Renal cortical epithelial cell (primary cell): Measurements from ENCODE around the gene SKAP1. TPM values are rescaled to one million over a fixed set of nuclear protein-coding genes. Genes with fewer than 3 reads are reported as not detected.
"Not testable (repeated sequence)": the region's sequence is repeated elsewhere in the genome, so short reads cannot be mapped to it uniquely, and the experiment has no call there.

ENCODE experiments used
- DNase-seq: peaks from one replicate; pipeline ENCODE4 v3.0.0-alpha.2; 2011; ENCODE audit warnings: low read depth
- total RNA-seq: library from RNA; depleted of rRNA; stranded (reverse); fragments of >200 nt; gene quantifications from 2 replicates; pipeline ENCODE4 v1.2.3, GENCODE V29; 2014

Gene SKAP1
- total RNA-seq, 1 donor from 2014 or later, result 11.9 TPM

DNA sequence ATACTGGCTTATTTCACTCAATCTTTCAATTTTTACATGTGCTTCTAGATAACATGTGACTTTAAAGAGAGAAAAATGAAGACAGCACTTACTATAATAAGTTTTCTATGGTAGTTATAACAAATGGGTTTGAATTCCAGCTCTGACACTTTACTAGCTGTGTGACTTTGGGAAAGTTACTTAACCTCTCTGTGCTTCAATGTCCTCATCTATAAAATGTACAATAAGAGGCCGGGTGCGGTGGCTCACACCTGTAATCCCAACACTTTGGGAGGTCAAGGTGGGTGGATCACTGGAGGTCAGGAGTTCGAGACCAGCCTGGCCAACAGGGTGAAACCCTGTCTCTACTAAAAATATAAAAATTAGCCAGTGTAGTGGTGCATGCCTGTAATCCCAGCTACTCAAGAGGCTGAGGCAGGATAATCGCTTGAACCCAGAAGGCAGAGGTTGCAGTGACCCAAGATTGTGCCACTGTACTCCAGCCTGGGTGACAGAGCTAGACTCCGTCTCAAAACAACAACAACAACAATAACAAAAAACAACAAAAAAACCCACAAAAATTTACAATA, 184.5 kb downstream of the SKAP1 start:
- DNase-seq, result not testable (repeated sequence)

DNA sequence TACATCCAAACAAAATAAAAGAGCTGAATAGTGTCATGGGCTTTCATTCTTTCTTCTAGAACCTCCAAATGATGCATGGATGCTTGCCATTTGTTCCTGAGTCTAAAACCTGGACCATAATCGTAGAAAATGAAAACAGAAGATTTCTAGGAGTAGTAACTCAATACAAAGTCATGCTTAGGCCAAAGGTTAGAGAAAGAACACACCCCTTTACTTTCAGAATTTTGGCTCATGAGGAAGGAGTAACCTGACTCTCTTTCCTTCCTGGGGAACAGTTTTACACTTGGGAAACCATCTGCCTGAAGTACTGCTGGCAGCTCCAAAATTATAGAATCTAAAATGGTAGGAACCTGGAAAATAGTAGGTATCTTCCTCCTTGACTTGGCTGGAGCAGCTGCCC, 185.2 kb downstream of the SKAP1 start:
- no peak for DNase-seq

DNA sequence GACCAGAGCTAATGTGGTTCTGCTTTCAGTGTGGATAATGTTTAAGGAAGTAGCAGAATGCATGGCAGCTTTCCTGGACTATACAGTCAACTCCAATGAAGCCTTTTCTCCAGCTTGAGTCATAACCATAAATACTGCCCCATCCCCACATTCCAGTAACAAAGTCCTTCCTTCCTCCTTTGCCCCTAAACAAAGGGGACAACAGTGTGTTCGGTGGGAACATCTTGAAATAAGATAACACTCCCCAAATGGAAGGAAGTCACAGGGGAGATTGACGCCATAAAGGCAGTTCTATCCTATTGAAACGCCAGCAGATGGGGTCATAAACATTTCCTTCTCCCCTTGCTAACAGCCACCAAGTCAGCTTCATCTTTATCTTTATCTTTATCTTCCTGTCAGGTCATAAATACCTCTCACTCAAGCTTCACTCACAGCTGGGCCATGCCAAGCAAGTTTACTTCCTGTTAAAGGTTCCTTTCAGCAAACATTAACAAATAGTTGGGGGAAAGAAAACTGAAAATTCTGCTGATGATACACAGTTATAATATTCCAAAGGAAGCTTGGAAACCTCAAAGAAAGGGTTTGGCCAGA, 185.8 kb downstream of the SKAP1 start:
- peak; percentile 89 for DNase-seq

DNA sequence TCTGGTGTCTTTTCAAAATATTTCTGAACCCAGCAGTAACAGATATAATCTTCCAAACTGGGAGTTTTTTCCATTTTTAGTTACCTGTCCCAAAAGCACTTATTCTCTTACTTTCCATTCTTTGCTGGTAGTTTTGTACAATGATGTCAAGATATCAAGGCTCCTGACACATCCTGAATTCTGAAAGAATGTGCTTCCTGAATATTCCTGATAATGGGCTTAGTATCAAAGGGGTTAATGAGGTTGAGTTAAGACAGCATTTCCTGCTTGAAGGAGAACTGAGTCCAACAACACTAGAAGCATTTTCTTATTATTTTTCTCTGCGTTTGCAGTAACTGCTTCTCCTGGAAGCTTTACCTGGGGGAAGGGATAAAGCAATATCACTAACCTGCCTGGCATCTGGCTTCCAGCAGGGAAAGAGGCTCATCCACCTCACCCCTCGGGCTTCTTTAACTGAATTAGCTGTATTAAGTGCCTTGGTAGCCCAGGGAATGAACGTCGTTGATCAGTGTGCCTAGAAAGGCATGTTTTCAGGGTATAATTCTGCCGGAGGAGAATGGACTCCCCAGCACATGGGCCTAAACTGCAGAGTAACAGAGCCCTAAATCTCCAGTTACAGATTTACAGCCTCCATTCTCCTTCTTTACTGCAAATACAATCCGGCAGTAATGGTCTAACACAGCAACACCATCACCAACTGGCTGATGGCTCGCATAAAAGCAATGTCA, 188.1 kb downstream of the SKAP1 start:
- peak; percentile 31 for DNase-seq

DNA sequence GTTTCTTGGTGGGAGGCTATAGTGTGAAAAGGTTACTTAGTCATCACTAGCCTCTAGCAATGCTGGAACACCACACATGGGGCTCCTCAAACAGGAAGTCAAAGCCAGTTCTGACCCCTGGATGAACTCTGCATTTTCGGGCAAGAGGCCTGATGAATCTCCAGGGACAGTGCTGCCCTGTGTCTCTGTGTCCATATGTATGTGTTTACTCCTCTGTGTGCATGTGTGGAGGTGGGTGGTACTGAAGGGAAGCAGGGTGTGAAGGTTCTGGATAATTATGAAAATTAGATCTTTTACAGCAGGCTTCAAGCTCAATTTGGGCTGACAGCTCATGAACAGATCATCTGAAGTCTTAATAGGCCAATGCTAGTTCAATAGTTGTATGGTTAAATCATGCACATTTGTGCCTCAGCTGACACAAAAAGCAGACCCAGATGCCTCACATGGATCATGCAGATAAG, 188.9 kb downstream of the SKAP1 start:
- peak; percentile 91 for DNase-seq

DNA sequence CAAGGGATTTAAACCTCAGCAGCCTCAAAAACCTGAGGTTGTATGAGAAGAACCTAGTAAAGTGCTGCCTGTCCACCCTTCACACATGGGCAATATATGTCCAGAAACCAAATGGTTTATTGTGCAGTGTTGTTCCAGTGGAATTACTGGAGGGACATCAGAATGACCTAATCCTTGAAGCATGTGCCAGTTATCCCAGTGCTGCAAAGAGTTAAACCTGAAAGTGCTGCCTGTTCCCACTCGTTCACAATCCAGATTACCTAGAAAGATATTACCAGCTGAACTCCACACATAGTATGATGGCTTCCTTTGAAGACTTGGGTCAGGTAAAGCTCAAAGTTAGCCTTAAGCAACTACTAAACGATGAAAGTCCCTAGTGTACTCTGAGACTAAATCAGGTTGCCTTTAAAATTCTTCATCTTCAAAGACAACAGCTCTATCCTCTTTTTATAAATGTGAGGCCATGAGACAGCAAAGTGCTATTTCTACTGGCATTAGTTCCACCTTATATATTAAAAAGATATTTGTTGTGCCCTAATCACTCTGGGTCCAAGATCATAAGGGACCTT, 189.4 kb downstream of the SKAP1 start:
- peak; percentile 75 for DNase-seq

DNA sequence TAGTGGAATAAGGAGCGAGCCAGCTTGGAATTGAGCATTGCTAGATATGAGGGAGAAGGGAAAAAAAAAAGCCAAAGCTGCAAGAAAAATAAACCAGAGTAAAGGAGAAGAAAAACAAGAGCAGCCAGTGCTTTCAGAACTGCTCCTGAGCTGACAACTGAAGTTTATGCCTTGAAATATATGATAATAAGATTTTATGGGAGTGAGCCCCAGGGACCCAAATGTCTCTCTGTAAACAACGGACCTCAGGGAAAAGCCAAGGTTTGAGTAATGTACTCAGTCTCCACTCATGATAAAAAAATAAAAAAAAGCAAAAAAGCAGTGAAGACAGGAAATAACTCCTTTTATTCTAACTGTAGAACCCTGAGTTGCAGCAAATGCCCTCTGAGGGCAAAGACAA, 189.9 kb downstream of the SKAP1 start:
- DNase-seq, result no peak

DNA sequence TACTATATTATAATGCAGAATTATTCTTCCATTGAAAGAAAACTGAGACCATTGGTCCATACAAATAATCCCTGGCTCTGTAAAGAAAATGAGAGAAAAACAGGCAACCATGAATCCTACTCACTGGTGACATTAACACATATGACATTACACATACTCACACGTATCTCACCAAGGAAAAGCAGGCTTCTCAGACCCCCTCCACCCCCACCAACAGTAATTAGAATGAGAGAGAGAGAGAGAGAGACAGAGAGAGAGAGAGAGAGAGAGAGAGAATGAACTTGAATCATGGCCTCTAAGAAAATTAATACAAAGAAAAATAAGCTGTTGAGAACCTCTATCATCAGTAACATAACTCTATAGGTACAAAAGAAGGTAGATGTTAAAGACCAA, 190.4 kb downstream of the SKAP1 start:
- no peak for DNase-seq

DNA sequence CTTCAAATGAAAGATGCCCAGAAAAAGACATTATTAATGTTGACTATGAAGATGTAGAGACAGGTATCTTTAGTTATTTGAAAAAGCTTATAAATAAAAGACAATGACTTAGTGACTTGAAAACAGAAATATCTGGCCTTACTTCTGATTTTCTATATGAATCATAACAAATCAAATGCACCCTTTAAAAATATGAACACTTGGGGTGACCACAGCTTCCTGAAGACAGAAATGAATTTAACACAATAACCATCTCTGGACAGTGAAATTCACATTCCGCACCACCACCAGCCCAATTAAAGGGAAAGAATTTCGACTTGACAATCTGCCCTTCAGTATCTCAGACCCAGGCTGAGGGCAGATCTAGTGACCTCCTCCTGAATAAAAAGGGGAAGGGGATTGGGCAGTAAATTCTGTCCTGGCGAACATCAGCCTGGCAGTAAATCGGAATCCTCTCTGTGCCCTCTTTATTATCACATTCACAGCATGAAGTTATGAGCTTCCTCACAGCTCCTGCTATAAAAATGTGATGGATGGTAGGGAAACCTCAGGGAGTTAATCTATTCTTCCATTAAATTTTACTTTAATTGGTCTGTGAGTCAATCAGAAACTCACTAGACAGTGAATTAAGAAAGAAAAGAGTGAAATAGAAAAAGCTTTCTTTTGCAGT, 190.9 kb downstream of the SKAP1 start:
- DNase-seq, result no peak

DNA sequence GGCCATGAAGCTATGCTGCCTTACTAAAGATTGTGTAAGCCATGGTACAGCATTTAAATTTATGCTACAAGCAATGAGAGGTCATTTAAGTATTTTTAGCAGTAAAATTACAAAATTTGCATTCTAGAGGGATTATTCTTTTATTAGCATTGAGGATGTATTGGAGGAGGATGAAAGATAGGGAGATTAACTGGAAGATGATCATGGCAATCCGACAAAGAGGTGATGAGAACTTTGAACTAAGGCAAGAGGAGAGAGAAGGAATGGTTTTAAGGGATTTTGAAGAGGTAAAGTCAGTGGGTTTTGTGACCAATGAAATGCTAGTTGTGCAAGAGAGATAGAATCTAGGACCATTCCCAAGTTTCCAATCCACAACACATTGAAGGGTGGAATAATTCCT, 192.6 kb downstream of the SKAP1 start:
- DNase-seq, result no peak

DNA sequence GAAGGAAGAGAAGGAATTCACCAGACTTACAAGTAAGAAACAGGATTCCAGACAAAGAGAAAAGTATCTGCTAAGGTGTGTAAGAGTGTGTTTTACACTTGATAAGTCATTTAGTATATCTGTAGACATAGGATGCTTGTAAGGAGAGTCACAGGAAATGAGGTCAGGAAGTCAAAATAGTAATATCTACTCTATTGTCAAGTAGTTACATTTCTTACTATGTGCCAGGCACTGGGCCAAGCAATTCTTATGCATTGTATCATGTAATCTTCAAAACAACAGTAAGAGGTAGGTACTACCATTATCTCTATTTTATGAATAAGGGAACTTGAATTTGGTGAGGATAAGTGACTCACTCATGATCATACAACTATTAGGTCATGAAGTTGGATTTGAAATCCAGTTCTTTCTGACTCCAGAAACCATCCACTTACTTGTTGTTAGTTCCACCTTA, 193.3 kb downstream of the SKAP1 start:
- DNase-seq, result peak; percentile 79

DNA sequence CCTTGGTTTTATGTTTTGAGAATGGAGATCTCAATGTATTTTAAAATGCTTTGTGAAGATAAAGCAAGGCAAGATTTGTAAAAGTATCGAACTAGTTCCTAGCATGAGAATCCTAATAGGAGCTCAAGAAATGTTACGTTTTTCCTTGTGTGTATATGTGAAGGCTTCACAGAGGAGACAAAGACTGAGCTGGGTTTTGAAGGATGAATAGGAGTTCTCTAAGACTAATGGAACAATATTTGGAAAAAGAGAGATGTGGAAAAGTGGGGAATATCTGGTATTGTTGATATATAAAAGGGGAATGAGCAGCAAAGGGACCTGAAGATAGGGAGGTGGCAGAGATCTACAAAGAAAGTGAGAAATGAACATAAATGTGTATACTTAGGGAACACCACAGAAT, 195.1 kb downstream of the SKAP1 start:
- no peak for DNase-seq

DNA sequence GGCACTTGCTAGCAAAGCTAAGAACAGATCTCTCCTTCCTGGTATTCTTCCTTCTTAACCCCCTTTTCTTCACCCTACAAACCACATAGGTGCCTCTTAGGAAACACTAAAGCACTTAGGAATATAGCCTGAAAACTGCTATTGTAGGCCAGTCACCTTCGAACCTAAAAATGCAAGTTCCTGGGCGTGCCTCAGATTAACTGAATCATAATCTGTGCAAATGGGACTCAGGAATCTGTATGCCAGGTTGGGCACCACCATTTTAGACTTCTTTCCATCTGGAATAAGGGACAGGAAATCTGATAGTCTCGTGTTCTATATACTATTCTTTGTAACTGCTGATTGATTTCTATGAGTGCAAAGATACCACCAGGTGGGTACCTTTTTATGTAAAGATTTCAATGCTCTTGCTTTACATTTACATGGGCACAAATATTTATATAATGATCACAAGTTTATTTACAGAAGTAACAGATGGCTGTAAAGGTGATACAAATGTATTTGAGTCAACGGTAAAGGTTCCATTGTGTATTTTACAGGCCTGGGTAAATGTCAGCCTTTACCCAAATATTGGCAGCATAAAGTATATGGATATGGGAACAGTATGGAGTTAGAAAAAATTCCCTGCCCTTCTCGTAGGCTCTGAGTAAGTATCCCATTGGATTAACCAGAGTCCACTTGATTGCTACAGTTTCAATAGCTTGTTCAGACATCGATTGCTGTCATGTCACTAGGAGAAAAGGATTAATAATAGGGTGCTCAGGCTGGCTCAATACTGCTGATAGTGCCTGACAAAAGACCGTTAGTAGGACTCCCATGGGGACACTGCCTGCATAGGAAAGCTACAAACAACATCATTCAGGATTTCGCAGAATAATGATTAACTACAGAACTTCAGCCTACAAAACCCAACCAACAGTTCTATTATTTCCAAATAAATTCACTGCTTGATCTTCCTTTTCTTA, 197.7 kb downstream of the SKAP1 start:
- DNase-seq, result no peak

DNA sequence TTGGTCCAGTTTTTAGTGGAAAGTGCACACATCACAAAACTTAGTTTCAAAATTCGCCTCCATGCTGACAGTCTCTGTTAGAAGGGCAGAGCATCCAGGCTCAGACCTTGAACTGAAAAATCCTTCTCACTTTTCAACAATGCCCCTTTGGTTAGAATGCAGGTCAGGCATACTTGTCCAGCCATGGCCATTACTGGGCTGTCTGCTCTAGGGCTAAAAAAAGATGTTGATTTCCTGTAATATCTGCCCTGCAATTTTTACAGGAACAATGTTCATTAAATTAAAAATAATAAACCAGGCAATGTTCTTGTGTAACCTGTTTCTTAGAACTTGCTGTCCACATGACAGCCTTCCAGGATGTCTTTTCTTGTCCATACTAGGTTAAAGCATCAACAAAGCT, 200.1 kb downstream of the SKAP1 start:
- DNase-seq, result no peak

DNA sequence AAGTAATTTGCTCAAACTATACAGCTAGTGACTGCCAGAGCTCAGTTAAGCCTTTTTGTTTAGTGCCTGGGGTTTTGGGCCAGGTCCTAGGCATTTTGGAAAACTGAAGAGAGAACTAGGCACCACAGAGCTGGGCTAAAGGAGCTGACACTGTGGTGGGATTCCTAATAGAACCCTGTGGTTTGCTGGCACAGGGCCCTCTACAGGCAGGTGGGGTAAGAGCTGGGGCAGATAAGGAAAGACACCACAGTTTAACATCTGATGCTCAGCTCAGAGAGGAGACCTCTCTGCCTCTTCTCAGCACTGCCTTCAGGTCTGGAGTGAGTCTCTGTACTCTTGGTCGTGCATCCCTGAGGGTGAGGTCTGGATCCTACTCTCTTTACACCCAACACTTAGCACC, 201.3 kb downstream of the SKAP1 start:
- no peak for DNase-seq

DNA sequence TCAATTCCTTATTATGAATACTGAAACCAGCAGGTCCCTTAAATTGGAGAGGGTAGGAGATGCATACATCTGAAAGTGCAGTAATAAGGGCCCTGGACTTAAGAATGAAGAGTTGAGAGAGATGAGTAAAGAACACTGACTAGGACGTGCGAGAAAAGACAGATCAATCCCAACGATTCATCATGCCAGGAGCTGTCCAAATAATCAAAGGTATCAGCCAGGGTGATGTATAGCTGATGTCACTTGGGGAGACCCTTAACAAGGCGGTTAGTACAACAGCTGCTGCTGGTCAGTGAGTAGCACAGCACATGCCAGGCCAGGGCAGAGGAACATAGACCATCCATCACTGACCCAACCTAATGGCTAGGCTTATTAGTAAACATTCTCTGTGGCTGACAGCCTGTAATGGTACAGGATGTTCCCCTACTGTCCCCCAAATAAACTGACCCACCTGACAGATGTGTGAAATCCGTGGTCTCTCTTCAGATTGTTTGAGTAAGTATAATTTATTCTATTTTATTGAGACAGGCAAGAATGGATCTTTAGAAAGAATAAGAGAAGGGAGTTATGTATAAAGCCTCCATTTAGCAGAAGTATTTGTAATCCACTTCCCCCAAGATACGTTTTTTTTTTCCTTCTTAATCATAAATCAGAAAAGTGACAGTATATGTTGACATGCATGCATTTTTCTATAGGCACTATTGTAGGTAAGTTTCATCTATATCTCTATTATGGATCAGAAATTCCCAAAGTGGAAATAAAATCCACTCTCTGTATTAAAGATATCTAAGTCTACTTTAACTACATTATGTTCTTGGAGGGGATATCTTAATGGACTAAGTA, 204.1 kb downstream of the SKAP1 start:
- no peak for DNase-seq

DNA sequence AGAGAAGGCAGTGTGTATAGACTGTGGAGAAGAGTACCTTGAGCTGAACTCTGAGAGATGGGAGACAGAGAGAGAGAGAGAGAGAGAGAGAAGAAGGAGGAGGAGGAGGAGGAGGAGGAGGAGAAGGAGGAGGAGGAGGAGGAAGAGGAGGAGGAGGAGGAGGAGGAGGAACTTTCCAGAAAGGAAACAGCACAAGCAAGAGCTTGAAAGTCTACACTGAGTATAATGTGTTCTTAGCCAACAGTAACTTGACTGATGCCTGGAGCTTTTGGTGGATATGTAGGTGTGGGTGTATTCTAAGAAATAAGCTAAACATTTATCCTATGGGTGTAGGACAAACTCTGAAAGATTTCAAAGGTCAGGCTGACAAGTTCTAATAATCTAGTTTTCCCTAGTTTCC, 206.1 kb downstream of the SKAP1 start:
- DNase-seq, result no peak

DNA sequence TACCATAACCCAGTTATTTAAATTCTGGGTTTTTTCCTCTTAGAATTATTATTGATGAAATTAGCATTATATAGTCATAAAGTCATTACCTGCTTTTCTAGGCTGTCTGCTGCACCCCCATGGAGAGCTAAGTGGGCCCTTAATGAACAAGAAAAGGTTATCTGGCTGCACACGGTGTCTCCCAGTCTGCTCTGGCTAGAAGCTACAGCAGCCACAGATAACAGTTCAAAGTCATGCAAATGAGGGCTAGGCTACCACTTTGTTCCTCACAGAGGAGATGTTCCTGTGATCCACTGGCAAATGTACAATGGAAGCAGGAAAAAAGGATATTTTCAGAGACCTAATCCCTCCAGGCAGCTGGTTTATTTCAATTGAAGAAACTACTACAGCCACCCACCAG, 210.4 kb downstream of the SKAP1 start:
- DNase-seq, result no peak

DNA sequence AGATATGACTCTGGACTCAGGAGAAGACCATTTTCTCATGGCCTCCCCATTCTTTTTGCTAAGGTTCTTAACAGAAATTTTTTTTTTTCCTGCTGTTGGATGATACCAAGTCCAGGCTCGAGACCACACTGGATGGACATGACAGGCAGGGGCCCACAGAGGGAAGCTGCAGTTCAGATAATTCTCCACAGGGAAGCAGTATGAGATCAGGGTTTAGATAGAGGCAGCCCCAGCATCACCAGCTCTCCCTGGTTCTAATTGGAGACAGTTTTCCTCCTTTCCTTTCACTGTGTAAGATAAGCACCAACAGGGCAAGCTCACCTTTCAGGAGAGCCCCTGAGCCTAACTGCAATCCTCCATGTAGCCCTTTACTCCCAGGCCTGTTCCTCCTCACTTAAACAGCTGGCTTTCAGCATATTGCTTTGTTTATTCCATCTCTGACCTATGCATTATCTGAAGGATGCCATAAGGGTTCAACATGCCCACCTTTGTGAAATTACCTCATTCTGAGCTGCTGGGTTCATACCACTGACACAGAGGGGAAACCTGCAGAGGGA, 214.4 kb downstream of the SKAP1 start:
- DNase-seq, result peak; percentile 42

DNA sequence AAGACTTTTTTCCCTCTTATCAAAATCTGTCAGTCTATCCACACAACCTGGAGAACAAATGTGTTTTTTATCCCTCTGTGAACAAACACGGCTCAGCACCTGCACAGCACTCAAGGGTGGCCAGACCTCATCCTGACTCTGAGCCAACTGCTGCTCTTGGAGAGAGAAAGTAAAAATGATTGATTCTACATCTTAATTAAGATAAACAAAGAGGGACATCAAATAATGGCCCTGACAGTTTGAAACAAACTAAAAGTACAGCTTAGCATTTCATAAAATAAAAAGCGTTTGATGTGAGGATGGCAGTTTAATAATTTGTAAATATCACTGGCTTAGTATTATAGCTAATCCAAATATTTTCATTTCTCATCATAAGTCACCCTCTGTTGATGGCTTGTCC, 216.2 kb downstream of the SKAP1 start:
- DNase-seq, result no peak
